MCF 10A (cell line): Measurements from ENCODE around the gene GREB1. TPM values are rescaled to one million over a fixed set of nuclear protein-coding genes. Genes with fewer than 3 reads are reported as not detected.
A peak's percentile ranks its signal among the peaks of the same experiment; 100 is the strongest.

Source experiments
- BruUV-seq: library from RNA; stranded (reverse); fragments of 400-500 nt; replicated peaks from 2 replicates; lab custom pipeline; 2021; lab: Mats Ljungman, UMichigan
- CTCF ChIA-PET: fragments of 300-600 bp; sonication (Branson Sonifier 250); formaldehyde crosslinking; extraction: SDS; loops from one replicate; lab custom pipeline; 2021; ENCODE audit warnings: antibody characterized with exemption, inconsistent platforms; lab: Yijun Ruan, JAX
- POLR2A ChIA-PET: fragments of 300-600, 350-650 bp; sonication (Branson Sonifier 250); formaldehyde crosslinking; extraction: SDS; loops from one replicate; lab custom pipeline; 2020; ENCODE audit warnings: antibody characterized with exemption, inconsistent platforms; lab: Yijun Ruan, JAX
- DNase-seq: peaks from one replicate; pipeline ENCODE4 v3.0.0-alpha.2; 2018; ENCODE audit not compliant: unreplicated experiment
- H3K27ac Mint-ChIP-seq: one replicate; pipeline ENCODE4 v1.8.0; 2022; ENCODE audit warnings: mild to moderate bottlenecking, low read depth, mixed read lengths; ENCODE audit not compliant: unreplicated experiment
- H3K27me3 Mint-ChIP-seq: one replicate; pipeline ENCODE4 v1.8.0; 2022; ENCODE audit warnings: mixed read lengths; ENCODE audit not compliant: insufficient read depth, unreplicated experiment
- H3K36me3 Mint-ChIP-seq: one replicate; pipeline ENCODE4 v1.8.0; 2022; ENCODE audit warnings: mild to moderate bottlenecking, moderate library complexity, mixed read lengths; ENCODE audit not compliant: insufficient read depth, unreplicated experiment
- H3K4me1 Mint-ChIP-seq: one replicate; pipeline ENCODE4 v1.8.0; 2022; ENCODE audit warnings: mixed read lengths; ENCODE audit not compliant: insufficient read depth, unreplicated experiment
- H3K4me3 Mint-ChIP-seq: one replicate; pipeline ENCODE4 v1.8.0; 2022; ENCODE audit warnings: mild to moderate bottlenecking, moderate library complexity, mixed read lengths; ENCODE audit not compliant: unreplicated experiment
- H3K9me3 Mint-ChIP-seq: one replicate; pipeline ENCODE4 v1.8.0; 2022; ENCODE audit warnings: mixed read lengths; ENCODE audit not compliant: unreplicated experiment
- CTCF ChIP-seq: fragments of 200-600 bp; IDR thresholded peaks from one replicate; pipeline ENCODE4 v1.8.0; 2022; ENCODE audit warnings: antibody characterized with exemption, mild to moderate bottlenecking; ENCODE audit not compliant: unreplicated experiment
- intact Hi-C: fragments of 100-400 bp; cut with micrococcal nuclease; formaldehyde crosslinking; loops from 2 replicates; pipeline ENCODE4 v1.14.1; 2022
- total RNA-seq: library from RNA; stranded (reverse); gene quantifications from 2 replicates; pipeline ENCODE4 v1.2.3, GENCODE V29; 2022

Gene GREB1
- total RNA-seq, 1 experiment from 2014 or later: 1.7 TPM

DNA sequence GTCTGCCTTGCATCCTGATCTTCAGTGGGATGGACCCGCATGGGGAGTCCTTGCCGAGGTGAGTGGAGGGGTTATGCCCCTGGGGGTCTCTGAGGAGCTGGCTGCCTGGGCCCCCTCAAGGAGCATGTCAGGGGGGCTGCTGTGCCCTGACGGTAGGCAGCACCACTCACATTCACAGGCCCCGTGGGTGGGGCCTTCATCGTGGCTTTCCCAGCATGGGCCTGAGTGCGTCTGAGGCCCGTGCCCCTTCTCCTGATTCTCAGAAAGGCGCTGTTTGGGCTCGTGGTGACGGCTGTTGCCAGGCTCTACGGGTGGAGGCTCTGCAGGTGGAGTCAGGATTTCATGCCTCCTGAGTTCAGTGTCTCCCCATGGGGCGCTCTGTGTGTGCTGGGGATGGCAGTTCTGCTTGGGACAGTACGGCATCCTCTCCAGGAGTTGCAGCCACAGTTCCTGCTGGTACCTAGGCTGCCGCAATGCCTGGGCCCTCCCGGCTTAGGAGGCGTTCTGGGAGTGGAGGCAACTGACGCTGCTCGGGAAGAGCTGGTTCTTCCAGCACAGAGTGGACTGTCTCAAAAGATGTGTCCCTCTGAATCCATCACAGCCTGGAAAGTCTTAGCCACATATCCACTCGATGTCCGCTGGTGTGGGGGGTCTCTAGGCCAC lies 78.8 kb downstream of the GREB1 start:
- H3K4me1 Mint-ChIP-seq: peaks cover 6% of the 10 kb centered on the region
- H3K27me3 Mint-ChIP-seq: no peaks in the 10 kb centered on the region
- peak overlapping the region; percentile 60 for H3K4me3 Mint-ChIP-seq
- peaks cover 16% of the 10 kb centered on the region for H3K36me3 Mint-ChIP-seq
- intact Hi-C loops: no loop called here
- H3K9me3 Mint-ChIP-seq: no peaks in the 10 kb centered on the region
- TF ChIP-seq CTCF: no peak
- CTCF ChIA-PET: interaction anchor here (0.6 to 1.6 kb wide), 3 partner anchors 13 to 225 kb away, joined by 3 to 5 read pairs (median 3); no protein-coding TSS in a partner anchor
- no peak for DNase-seq
- peak overlapping the region; percentile 59 for H3K27ac Mint-ChIP-seq
- BruUV-seq: TSS peak; percentile 71
- POLR2A ChIA-PET: interaction anchor here (0.6 to 1.2 kb wide), 3 partner anchors 12 to 692 kb away, joined by 3 read pairs; no protein-coding TSS in a partner anchor

DNA sequence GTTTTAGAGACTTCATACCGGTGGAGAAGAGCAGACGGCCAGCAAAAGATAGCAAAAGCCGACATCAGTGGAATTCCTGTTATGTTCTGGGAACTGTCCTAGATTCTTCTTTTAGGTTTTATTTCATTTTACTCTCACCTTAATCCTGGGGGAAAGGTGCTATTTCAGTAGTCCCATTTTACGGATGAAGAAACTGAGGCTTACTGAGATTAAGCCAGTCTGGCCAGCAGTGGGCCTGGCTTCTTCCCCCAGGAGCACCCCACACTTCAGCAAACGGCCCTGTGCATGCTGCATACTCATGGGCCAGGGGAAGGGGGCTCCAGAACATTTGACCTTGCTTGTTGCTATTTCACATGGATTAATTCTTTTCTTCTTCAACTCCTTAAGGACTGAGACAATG lies 79.5 kb downstream of the GREB1 start:
- Mint-ChIP-seq H3K36me3 (peaks cover 16% of the 10 kb centered on the region), H3K4me1 (peaks cover 6% of the 10 kb centered on the region), H3K9me3 (no peaks in the 10 kb centered on the region), H3K27me3 (no peaks in the 10 kb centered on the region), H3K27ac (no peak overlapping the region), H3K4me3 (no peak overlapping the region)
- no TSS peak for BruUV-seq
- ChIA-PET POLR2A (no interaction called here), CTCF (interaction anchor here (1.6 kb wide), 1 partner anchor 30 kb away, joined by 5 read pairs; no protein-coding TSS in a partner anchor)
- no peak for DNase-seq
- intact Hi-C loops: no loop called here
- TF ChIP-seq CTCF: no peak

DNA sequence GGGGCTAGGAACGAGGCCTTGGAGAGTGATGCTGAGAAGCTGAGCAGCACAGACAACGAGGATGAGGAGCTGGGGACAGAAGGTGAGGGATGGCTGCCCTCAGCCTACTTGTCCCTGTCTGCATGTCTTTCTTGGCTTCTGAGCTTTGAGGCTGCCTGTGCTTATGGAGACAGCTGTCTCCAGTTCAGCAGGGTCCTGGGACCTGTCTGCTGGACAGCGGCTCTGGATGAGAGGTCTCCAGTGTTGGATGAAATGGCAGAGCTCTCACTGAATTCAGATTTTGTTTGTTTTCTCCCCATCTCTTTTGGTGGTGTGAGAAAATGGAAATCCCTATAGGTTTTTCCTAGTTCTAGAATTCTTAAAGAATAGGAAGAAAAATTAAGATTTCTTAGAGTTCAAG lies 81.4 kb downstream of the GREB1 start:
- no peaks in the 10 kb centered on the region for H3K27me3 Mint-ChIP-seq
- BruUV-seq: no TSS peak
- ChIA-PET POLR2A (interaction anchor here (0.7 to 1.0 kb wide), 2 partner anchors 18 to 21 kb away, joined by 3 read pairs; no protein-coding TSS in a partner anchor), CTCF (interaction anchor here (0.7 to 1.3 kb wide), 2 partner anchors 31 to 167 kb away, joined by 3 to 8 read pairs; no protein-coding TSS in a partner anchor)
- TF ChIP-seq CTCF: no peak
- no peak overlapping the region for H3K27ac Mint-ChIP-seq
- intact Hi-C loops: no loop called here
- H3K36me3 Mint-ChIP-seq: peaks cover 23% of the 10 kb centered on the region
- DNase-seq: no peak
- H3K4me3 Mint-ChIP-seq: no peak overlapping the region
- H3K9me3 Mint-ChIP-seq: no peaks in the 10 kb centered on the region
- H3K4me1 Mint-ChIP-seq: peaks cover 6% of the 10 kb centered on the region

- Mint-ChIP-seq H3K36me3 (peaks cover 23% of the 10 kb centered on the region), H3K4me1 (peaks cover 6% of the 10 kb centered on the region)
Measured at GRCh38 chr2:11616097-11616687, 82.3 kb downstream of the GREB1 start.

More at GRCh38 chr2:11616097-11616687, 82.3 kb downstream of the GREB1 start:
- BruUV-seq: no TSS peak
- intact Hi-C loops: no loop called here
- TF ChIP-seq CTCF: no peak
- no peak for DNase-seq
- H3K27me3 Mint-ChIP-seq: no peaks in the 10 kb centered on the region
- ChIA-PET POLR2A (no interaction called here), CTCF (no interaction called here)
- no peaks in the 10 kb centered on the region for H3K9me3 Mint-ChIP-seq
- H3K27ac Mint-ChIP-seq: no peak overlapping the region
- no peak overlapping the region for H3K4me3 Mint-ChIP-seq
